GM12891 (cell line): Measurements from ENCODE around the gene GKAP1.

Experiments
- POLR2A ChIP-seq: IDR thresholded peaks from 2 replicates; pipeline ENCODE4 v1.6.1; 2011; ENCODE audit warnings: low read depth, low read length, control low read depth
- POLR2AphosphoS5 ChIP-seq: IDR thresholded peaks from 2 replicates; pipeline ENCODE4 v1.6.1; 2011; ENCODE audit warnings: low read depth, low read length, control low read depth
- SPI1 ChIP-seq: IDR thresholded peaks from 2 replicates; pipeline ENCODE4 v1.6.1; 2011; ENCODE audit warnings: low read depth, low read length, control low read depth
- TAF1 ChIP-seq: IDR thresholded peaks from 2 replicates; pipeline ENCODE4 v1.6.1; 2011; ENCODE audit warnings: low read depth, low read length, control low read depth

GRCh38 chr9:83800236-83801033 is 17.1 kb downstream of the GKAP1 start:
- TF ChIP-seq POLR2AphosphoS5 (no peak), POLR2A (no peak), TAF1 (no peak), SPI1 (peak; percentile 52)
